ENCODE data around the gene RNU6-8. TPM values are rescaled to one million over a fixed set of nuclear protein-coding genes. Genes with fewer than 3 reads are reported as not detected.

RNU6-8 gene
- total RNA-seq, 2 donors from 2014 or later, result not detected

- WGBS, 2 experiments (ENCODE audit: insufficient coverage in 1 of 2, insufficient read length in 1 of 2), result 86 to 92% methylated on average over 1 to 3 of the region's 3 CpGs
- no peak overlapping the region for H3K9ac ChIP-seq (ENCODE audit: extremely low read depth, low read length, poor library complexity, severe bottlenecking)
- Mint-ChIP-seq H3K4me3 (no peak overlapping the region), H3K36me3 (ENCODE audit: low read depth) (no peaks in the 10 kb centered on the region), H3K4me1 (no peaks in the 10 kb centered on the region), H3K27ac (no peak overlapping the region), H3K9me3 (peaks cover 2% of the 10 kb centered on the region), H3K27me3 (ENCODE audit: insufficient read depth) (no peaks in the 10 kb centered on the region)
- DNase-seq, result no peak
- H3K4me1 ChIP-seq (ENCODE audit: control insufficient read depth, insufficient read depth, low read length), result no peaks in the 10 kb centered on the region
- H3K27me3 ChIP-seq (ENCODE audit: control insufficient read depth, insufficient read depth, low read length, poor library complexity, severe bottlenecking), result no peaks in the 10 kb centered on the region
- no peak for TF ChIP-seq CTCF (conservative IDR thresholded peaks at IDR 0.05)
- H3K9me3 ChIP-seq (ENCODE audit: control insufficient read depth, low read length), result peaks cover 1% of the 10 kb centered on the region
- H3K36me3 ChIP-seq (ENCODE audit: control insufficient read depth, insufficient read depth, low read length), result no peaks in the 10 kb centered on the region
- no peak overlapping the region for H3K4me3 ChIP-seq (ENCODE audit: low read length)
- H3K27ac ChIP-seq (ENCODE audit: low read depth, low read length), result no peak overlapping the region
Observed at GRCh38 chr14:32167907-32168306, 35.2 kb downstream of the RNU6-8 start.

- Mint-ChIP-seq H3K9me3 (peaks cover 7% of the 10 kb centered on the region), H3K36me3 (ENCODE audit: low read depth) (no peaks in the 10 kb centered on the region), H3K4me1 (no peaks in the 10 kb centered on the region), H3K27ac (no peak overlapping the region), H3K27me3 (ENCODE audit: insufficient read depth) (no peaks in the 10 kb centered on the region), H3K4me3 (no peak overlapping the region)
- no peak overlapping the region for H3K4me3 ChIP-seq (ENCODE audit: low read length)
- no peak overlapping the region for H3K9ac ChIP-seq (ENCODE audit: extremely low read depth, low read length, poor library complexity, severe bottlenecking)
- H3K9me3 ChIP-seq (ENCODE audit: control insufficient read depth, low read length), result peaks cover 11% of the 10 kb centered on the region
- no peaks in the 10 kb centered on the region for H3K36me3 ChIP-seq (ENCODE audit: control insufficient read depth, insufficient read depth, low read length)
- 84 to 100% methylated on average over 1 of the region's 1 CpG for WGBS, 2 experiments (ENCODE audit: insufficient coverage in 1 of 2, insufficient read length in 1 of 2)
- H3K4me1 ChIP-seq (ENCODE audit: control insufficient read depth, insufficient read depth, low read length), result no peaks in the 10 kb centered on the region
- no peak for TF ChIP-seq CTCF (conservative IDR thresholded peaks at IDR 0.05)
- H3K27me3 ChIP-seq (ENCODE audit: control insufficient read depth, insufficient read depth, low read length, poor library complexity, severe bottlenecking), result no peaks in the 10 kb centered on the region
- DNase-seq, result no peak
- no peak overlapping the region for H3K27ac ChIP-seq (ENCODE audit: low read depth, low read length)
Observed at GRCh38 chr14:32166924-32167323, 36.1 kb downstream of the RNU6-8 start.

GRCh38 chr14:32166029-32166428 is 37.0 kb downstream of the RNU6-8 start:
- no peaks in the 10 kb centered on the region for H3K27me3 Mint-ChIP-seq (ENCODE audit: insufficient read depth)
- Histone ChIP-seq H3K9me3 (ENCODE audit: control insufficient read depth, low read length) (peaks cover 11% of the 10 kb centered on the region), H3K36me3 (ENCODE audit: control insufficient read depth, insufficient read depth, low read length) (no peaks in the 10 kb centered on the region), H3K27me3 (ENCODE audit: control insufficient read depth, insufficient read depth, low read length, poor library complexity, severe bottlenecking) (no peaks in the 10 kb centered on the region), H3K4me1 (ENCODE audit: control insufficient read depth, insufficient read depth, low read length) (no peaks in the 10 kb centered on the region), H3K9ac (ENCODE audit: extremely low read depth, low read length, poor library complexity, severe bottlenecking) (no peak overlapping the region), H3K27ac (ENCODE audit: low read depth, low read length) (no peak overlapping the region), H3K4me3 (ENCODE audit: low read length) (no peak overlapping the region)
- no peak overlapping the region for H3K4me3 Mint-ChIP-seq
- peaks cover 7% of the 10 kb centered on the region for H3K9me3 Mint-ChIP-seq
- DNase-seq, result no peak
- no peaks in the 10 kb centered on the region for H3K4me1 Mint-ChIP-seq
- no peak overlapping the region for H3K27ac Mint-ChIP-seq
- 100% methylated on average over 1 to 2 of the region's 2 CpGs for WGBS, 2 experiments (ENCODE audit: insufficient coverage in 1 of 2, insufficient read length in 1 of 2)
- no peak for TF ChIP-seq CTCF (conservative IDR thresholded peaks at IDR 0.05)
- H3K36me3 Mint-ChIP-seq (ENCODE audit: low read depth), result no peaks in the 10 kb centered on the region

Other genes with a start within 250 kb of the RNU6-8 start
- gene ARHGAP5, start 126.0 kb downstream of the RNU6-8 start, total RNA-seq, result 100 to 1,000 TPM; 122 to 133 TPM
- gene RNU6-7, start 1.2 kb downstream of the RNU6-8 start, total RNA-seq, result not detected
- gene AKAP6, start 126.0 kb upstream of the RNU6-8 start, total RNA-seq, result 1 to 10 TPM; 4.3 to 5.0 TPM